OCI-LY3 (cell line): ENCODE results near the gene ZNF644.

Experiments
- CTCF ChIP-seq: fragments of 200-600, 300-600 bp; sonication (generic); IDR thresholded peaks from 2 replicates; pipeline ENCODE4 v1.5.1; 2014; ENCODE audit warnings: antibody characterized with exemption, low read length, low read depth
- EZH2phosphoT487 ChIP-seq: fragments of 200-600 bp; shearing (Covaris generic); IDR thresholded peaks from 2 replicates; pipeline ENCODE4 v1.6.1; 2018; ENCODE audit warnings: antibody characterized with exemption, mixed run types, low read depth

DNA sequence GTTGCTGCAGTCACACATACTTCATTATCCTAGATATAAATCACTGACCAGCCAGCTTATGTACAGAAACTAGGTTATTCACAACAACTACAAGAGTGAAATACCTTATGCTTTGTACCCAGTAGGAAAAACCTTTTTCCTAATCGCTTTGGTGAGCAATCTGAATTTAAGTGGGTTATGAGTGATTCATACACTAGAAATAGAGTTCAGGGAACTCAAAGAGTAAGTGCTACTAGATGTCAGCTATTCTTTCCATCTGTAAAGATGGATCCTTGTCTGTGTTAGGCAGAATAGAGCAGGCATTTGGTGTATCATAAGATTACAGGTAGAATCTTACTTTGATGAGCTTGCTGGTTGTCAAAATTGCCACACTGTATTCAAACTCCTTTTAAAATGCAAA lies 101.9 kb downstream of the ZNF644 start:
- TF ChIP-seq CTCF (no peak), EZH2phosphoT487 (no peak)
